Activated CD4-positive, alpha-beta T cell treated with anti-CD3 and anti-CD28 coated beads for 1 hour (primary cell): ENCODE measurements around the gene NFIX.

Experiments
- DNase-seq: peaks from one replicate; pipeline ENCODE4 v3.0.0-alpha.2; 2020

Gene NFIX

DNA sequence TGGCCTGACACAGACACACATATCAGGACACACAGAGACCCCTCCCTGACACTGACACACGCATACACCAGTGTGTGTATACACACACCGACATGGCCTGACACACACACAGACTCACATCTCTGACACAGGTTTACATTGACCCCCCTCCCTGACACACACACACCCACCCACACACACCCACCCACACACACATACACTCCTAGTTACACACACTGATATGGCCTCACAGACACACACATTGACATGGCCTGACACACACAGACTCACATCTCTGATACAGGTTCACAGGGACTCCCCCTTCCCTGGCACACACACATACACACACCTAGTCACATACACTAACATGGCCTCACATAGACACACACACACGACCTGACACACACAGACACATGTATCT, 4.4 kb upstream of the NFIX start:
- DNase-seq, result no peak

DNA sequence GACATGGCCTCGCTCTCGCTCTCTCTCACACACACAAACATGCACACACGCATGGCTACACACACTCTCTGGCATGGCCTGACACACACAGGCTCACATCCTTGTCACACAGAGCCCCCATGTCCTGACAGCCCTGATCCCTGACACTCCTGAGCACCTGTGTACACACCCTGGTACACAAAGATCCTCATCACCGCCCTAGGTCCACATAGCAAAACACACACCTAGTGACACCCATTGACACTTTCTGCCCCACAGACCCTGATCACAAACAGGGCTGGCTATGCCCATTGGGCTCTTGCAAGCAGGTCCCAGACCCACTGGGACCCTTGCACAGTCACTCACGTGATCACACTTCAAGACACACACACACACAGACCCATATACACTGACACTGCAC, 4.0 kb upstream of the NFIX start:
- no peak for DNase-seq

DNA sequence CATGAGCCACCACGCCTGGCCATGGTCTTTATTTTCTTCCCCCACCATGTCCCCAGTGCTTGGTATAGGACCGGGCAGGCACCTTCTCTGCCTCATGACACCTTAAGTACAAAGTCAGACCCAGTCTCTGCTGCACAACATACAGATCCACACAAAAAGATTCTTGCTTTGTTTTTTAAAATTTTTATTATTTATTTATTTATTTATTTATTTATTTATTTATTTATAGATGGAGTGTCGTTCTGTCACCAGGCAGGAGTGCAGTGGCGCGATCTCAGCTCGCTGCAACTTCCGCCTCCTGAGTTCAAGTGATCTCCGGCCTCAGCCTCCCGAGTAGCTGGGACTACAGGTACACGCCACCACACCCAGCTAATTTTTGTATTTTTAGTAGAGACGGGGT, 2.5 kb upstream of the NFIX start:
- no peak for DNase-seq

DNA sequence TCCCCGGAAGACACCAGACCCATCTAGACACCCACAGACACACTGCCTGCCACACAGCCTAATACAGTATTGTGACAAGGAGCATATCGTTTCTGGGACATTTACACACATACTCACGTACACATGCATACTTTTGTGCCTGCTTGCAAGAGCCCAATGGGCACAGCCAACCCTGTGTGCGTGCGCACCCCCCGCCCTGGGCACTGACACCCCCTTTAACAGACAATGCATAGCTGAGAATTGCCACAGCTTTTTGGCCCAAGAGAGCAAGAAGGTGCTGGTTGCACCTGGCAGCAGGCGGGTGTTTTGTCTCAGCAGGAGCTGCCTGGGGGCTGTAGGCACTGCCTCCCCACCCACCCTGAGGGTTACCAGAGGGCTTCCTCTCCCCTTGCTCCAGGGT, 1.7 kb upstream of the NFIX start:
- DNase-seq, result no peak

DNA sequence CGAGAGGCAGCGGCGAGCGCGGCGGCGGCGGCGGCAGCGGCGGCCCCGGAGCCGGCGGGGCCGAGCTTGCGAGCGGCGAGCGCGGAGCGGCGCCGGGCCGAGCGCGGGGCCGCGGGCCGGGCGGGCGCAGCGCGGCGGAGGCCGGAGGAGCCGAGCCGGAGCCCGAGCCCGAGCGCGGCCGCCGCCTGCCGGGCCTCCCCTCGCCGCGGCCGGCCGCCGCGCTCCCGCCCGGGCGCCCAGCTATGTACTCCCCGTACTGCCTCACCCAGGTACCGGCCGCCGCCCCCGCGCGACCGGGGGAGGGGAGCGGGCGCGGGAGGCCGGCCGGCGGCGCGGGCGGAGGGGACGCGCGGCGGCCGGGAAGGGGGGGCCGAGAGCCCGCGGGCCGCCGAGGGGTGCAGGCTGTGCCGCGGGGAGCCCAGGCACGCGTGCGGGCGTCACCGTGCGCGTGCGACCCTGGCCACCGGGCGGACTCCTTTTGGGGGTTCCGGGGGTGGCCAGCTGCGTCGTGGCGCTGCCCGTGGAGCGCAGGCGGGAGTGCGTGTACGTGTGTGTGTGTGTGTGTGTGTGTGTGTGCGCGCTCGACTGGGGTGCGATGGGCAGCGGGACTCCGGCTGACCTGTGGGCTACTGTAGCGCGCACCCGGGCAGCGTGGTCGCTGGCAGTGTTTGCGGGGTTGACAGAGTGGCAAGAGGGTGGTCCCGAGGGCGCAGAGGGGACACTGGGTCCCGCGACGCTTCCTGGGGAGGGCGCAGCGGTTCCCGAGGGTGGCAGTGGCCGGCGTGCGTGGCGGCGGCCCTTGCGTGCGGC, 526 bp downstream of the NFIX start:
- DNase-seq, result no peak

DNA sequence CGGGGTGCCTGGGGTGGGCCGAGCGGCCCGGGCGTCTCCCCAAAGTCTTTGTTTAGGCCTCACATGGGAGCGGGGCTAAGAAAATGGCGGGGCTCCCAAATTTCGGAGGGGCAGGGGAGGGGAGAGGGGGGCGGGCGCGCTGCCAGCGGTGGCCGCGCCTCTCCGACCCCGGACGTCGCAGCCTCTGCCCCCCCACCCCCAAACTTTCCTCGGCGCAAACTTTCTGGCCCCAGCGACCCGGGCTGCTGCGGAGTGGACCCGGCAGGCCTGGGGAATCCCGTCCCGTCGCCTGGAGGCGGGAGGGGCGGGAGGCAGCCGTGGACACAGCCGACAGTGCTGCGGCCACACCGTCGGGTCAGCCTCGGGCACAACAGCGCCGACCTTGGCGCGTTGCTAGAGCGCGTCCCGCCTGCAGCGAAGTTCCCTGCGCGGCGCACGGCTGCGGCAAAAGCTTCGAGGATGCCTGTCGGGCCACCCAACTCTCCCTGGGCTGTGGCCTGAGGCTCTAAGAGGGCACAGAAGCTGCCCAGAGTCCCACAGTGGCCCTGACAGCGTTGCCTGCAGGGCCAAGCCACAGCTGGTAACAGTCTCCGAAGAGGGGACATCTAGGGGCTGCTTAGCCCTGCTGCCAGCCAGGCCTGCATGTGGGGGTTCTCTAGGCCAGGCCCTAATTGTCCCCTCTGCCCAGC, 1.3 kb downstream of the NFIX start:
- DNase-seq, result no peak

DNA sequence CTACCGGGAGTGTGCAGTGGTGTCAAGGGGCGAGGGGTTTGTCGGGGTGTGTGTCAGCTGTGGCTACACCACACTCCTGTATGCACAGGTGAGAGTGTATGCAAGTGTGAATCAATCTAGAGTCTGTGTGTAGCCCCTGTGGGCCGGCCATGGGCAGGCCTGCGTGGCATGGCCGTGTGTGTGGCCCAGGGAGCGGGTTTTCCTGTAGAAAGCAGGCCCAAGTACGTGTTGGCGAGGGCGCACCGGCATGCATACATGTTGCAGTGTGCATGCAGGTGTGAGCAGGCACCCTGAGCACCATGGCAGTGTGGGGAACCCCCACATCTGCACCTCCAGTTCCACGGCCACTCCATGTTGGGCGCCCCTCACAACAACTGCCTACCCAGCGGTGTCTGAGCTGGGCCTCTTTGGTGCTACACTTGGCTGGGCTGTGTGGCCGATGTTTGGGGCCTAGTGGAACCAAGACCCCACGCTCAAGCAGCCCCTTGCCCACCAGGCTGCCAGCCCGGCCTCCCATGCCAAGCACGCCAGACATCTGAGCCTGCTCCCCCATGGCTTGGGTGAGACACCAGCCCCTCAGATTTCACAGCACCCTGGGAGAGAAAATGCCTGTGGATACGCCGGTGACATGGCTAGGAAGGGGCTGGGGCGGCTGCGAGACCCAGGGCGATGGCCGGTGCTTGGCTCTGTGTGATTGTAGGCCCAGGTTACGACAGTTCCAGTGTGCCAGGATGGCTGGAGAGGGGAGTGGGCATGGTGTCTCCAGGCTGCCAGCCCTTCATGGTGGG, 2.1 kb downstream of the NFIX start:
- DNase-seq, result no peak

DNA sequence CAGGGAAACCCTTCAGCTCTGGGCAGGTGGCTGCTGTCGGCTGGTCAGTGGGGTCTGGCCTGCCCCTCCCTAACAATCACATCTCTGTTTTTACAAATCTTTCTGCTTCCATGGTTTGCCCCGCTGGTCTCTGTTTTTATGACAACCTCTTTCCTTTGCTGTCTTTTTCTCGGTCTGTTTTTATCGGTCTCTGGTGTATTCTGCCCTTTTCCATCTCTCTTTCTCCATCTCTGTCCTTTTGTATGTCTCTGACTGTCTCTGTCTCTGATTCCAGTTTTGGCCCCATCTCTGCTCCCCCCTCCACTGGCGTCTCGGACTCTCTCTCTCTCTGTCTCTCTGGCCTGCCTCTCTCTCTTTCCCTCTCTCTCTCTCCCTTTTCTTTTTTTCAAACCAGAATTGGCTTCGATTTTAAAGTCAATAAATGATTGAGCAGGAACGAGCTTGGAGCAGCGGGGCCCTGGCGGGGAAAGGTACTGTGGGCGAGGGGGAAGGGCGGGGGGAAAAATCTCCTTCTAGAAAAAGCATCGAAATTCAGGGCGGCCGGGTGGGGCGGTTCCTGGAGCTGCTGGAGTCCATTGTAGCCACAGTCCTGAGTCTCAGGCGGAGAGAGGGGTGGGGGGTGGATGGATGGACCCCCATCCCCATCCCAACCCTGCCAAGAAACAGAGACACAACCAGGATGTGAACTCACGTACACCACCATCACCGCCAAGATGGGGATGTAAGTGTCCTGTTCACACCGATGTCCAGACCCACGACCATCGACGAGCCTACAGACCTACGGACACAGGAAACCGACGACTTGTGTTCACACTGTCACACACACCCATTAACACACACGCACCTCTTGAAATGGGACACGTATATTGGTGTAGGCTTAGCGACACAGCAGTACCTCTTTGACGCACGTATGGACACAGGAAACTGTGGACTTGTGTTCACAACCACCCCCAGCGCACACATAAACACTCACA, 3.0 kb downstream of the NFIX start:
- no peak for DNase-seq

DNA sequence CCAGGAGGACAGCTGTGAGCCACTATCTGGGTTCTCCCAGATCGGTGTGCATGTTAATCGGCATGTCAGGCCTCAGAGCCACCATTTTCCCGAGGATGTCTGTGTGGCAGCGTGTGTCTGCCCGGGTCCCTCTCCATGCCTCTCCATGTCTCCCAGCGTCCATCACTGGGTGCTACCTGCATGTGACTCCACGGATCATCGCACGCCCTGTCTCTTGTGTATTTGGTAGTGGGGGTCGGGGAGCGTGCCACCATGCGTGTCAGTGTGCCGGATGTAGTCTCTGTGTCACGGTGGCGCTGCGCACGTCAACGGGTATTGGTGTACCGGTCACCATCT, 5.9 kb downstream of the NFIX start:
- DNase-seq, result no peak

DNA sequence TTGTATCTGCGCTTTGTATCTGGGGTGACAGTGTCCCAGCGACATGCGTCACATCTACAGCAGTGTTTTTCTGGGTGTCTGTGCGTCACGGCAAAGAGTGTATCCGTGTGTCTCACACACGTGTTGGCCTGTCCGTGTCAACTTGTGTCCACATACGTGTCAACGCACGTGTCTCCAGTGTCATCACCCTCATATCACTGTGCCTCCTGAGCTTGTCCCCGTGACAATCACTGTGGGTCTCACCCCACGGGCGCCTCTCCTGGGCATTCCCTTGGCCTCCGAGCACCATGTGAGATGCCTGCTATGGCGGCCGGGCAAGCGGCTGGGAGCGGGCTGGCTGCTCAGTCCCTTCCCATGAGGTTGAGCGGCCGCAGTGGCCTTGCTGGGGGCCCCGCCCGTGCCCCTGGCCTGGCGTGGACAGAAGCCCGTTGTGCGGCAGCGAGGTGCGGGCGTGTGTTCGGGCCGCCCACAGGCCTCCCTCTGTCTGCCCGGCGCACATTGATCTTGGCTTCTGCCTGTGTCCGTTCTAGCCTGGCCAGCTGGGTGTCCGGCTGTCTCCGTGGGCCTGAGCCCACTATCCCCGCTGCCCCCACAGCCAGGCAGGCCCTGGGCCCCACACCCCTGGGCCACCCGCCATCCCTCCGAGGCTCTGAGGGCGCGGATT, 6.4 kb downstream of the NFIX start:
- DNase-seq, result no peak

DNA sequence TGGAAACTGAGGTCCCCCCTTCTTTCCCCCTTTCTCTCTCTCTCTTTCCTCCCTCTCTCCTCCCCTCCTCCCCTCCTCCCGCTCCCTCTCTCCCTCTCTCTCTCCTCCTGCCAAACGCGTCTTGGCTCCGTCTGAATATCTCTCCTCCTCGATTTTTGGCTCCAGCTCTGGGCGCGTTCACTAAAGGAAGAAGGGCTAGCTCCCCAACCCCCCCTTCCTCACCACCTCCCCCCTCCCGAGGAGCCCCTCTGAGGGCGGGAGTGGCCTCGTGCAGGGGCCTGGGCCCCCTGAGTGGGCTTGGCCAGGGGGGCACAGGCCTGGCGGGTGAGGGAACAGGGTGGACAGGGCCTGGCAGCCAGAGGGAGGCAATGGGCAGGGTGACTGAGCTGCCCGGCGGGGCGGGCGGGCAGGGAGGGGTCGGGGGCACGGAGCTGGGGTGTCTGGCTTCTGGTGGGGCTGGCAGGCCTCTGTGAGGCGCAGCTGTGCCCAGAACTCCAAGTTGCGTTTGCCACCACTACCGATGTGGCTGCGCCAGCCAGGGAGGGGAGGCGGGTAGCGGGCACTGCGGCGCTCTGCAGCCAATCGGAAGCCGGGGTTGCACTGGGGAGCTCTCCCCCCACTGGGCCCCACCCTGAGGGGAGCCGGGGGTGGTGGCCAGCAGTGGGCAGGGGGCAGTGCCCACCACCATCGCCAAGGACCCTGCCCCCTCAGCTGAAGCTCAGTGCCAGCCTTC, 7.1 kb downstream of the NFIX start:
- no peak for DNase-seq

DNA sequence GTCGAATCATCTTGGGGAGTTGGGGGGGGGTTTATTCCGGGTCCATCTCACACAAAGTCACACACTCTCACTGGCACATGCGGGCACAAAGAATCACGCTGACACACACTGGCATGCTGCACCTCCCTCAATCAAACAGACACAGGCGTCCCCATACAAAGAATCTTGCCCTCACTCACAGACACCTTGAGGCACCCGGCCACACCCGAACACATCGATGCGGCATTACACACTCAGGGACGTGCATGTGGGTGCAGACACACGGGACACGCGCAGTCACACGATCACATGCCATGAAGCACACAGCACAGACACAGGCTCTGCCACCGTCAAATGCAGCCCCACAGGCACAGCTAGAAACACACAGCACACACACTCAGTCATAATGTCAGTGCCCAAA, 7.8 kb downstream of the NFIX start:
- no peak for DNase-seq

DNA sequence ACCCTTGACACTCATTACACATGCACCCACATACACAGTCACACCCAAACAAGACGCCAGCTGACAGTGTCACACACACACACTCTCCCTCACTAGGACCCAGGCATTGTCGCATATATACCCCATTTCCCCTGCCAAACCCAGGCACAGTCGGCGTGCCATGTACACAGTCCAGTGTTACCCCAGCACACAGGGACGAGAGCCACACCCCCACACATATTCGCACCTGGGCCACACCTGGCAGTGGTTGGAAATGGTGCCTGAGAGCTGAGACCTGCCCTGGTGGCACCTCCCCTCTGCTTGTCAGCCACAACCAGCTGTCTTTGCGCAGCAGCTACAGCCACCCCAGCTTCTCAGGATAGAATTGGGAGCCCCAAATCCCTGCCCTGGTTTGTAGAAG, 9.0 kb downstream of the NFIX start:
- DNase-seq, result no peak

DNA sequence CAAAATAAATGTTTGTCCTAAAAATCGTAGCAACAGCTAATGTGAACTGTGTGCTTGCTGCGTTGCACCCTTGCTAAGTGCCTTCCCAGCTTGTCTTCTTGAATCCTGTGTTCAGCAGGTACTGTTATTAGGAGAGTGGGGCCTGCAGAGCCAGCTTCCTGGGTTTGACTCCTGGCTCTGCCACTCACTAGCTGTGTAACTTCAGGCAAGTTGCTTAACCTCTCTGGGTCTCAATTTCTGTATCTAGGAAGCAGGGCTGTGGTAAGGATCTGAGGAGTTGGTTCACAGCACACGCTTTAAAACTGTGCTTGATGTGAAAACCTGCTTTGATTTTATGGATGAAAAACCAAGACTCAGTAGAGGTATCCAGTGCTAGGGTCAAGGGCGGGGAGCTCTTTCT, 10.0 kb downstream of the NFIX start:
- DNase-seq, result no peak

DNA sequence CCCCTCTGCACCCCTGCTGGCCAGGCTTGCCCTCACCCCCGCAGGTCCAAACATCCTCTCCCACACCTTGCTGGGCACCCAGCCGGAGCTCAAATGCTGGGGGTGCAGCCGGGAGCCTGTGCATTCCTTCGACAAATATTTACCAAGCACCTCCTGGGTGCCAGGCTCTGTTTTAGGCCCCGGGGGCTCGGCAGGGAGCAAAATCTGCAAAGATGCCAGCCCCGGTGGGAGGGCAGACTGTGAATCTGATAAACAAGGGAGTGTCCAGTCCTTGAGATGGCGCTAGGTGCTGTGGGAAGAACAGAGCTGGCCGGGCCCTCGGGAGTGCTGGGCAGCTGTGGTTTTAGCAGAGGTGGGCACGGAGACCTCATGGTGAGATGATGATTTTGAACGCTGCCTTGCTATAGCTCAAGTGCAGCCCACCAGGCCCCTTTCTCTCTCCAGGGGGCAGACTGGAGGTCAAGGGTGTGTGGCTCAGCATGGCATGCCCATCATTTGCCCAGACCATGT, 10.6 kb downstream of the NFIX start:
- no peak for DNase-seq

DNA sequence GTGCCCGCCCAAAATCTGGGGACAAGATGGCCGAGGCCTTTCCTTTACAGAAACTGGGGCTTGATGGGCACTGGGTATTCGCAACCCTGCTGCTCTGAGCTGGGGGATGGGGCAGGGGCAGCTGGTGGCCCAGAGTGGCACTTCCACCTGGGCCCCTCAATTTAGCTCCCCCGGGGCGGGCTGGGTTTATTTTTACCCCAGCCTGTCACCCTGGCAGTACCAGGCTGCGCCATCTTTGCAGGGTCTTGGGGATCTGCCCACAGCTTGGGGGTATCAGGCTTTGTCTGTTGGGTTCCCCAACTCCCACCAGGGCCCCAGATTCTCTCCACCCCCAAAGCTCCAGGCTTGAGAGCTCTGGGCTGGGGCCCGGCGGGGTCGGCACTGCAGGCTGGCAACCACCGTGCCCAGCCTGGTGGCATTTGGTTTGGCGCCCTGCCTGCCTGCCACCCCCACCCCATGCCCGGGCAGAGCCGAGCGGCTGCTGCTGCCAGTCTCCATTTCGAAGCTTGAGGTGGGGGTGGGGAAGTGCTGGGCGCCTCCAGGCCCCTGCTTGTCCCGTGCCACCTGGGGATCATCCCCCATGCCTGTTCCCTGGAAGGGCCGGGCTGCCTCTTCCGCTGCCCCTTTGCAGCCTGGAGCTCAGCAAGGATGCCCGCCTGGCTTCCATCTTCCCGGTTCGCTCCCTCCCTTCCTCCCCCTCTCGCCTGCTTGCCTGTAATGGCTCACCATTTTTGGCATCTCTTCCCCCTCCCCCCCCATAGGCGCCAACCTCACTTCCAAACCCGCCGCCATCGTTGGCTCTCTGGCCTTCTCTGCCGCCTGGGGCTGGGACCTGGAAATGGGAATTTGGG, 11.4 kb downstream of the NFIX start:
- DNase-seq, result no peak

DNA sequence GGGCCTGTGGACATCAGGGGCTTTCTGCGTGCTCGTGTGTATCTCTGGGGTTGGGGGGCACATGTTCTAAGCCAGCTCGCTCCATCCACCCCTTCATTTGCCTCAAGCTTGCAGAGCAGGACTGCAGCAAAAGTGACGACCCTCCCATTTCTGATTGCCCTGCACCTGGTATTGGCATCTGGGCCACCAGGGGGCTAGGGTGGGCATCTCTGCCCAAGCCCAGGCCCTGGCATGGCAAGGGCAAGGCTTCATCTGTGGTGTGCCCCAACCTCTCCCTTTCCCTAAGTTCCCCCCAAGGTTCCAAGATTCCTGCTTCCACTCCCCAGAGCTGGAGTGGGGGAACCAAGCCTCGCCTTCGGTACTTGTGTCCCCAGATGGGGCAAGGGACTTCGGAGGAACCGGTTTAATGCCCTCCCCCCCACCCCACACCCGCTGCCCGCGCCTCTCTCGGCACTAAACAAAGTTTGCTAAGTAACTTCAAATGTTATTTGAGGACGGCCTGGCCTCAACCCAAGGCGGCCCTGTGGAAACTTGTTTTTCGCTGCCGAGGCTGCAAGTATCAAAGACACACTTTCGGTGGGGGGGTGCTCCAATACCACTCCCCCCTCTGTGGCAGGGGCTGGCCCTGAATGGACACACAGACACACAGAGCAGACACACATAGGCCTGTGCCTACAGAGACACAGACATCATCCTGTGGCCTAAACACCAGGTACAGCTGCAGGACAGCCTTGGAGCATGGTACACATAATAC, 12.2 kb downstream of the NFIX start:
- DNase-seq, result no peak

DNA sequence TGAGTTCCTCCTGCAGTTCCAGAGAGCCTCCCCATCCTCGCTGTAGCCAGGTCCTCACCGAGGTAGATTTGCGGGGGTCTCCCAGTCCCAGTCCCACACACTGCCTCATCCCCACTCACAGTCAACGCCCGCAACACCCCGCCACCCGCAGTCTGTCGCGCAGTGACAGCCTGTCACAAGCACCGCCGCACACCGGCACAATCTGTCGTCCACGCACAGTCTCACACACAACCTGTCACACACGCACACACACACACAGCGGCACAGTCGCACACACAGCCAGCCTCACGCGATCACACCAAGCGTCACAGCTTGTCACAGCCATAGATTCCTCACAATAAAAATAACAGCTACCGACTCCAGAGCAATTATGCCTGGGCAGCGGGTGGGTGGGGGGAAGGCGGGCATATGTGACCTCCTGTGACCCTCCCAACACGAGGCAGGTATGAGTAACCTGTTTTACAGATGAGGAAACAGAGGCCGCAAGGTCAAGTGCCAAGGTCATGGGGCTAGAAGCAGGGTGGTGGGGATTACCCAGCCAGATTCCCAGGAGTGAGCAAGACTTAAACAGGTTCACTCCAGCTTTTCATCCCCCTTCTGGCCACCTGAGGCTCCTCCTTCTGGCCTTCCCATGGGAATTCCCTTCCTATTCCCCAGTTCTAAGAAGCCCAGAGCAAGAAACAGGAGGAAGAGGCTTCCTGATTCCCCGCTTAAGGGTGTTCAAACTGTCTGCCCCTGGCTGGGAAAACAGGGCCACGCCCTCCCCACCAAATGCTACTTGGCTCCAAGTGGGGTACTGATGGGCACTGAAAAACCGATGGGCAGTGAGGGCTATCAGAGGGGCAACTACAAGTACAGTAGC, 13.9 kb downstream of the NFIX start:
- no peak for DNase-seq
